ENCODE measurements around the gene MYH15. TPM values are rescaled to one million over a fixed set of nuclear protein-coding genes. Genes with fewer than 3 reads are reported as not detected.

MYH15 gene
- total and polyA plus RNA-seq, 12 donors = 0.07 to 1.0 (median 0.20) TPM; not detected in 2

- Histone ChIP-seq H3K9me3 (replicated peaks in 1 of 3) (no peaks in the 10 kb centered on the region), H3K36me3 (replicated peaks in 1 of 2) (no peaks in the 10 kb centered on the region), H3K27ac (no peak overlapping the region), H3K4me3 (no peak overlapping the region), H3K4me1 (replicated peaks in 1 of 2) (no peaks in the 10 kb centered on the region), H3K27me3 (no peaks in the 10 kb centered on the region)
- no peak for DNase-seq
- TF ChIP-seq CTCF (IDR thresholded peaks at IDR 0.05) = no peak
- TF ChIP-seq POLR2A (IDR thresholded peaks at IDR 0.05) = no peak
- intact Hi-C loops (cut with DNase I) = no loop called here
Measured at GRCh38 chr3:108338901-108339545, 171.4 kb downstream of the MYH15 start.

- intact Hi-C loops (cut with DNase I) = no loop called here
- no peaks in the 10 kb centered on the region for H3K36me3 ChIP-seq (replicated peaks in 1 of 2)
- TF ChIP-seq POLR2A (IDR thresholded peaks at IDR 0.05) (no peak), CTCF (IDR thresholded peaks at IDR 0.05) (no peak)
- no peaks in the 10 kb centered on the region for H3K27me3 ChIP-seq
- 86 to 96% (median 89%) methylated on average over 1 of the region's 1 CpG for WGBS, 4 donors
- no peak overlapping the region for H3K4me3 ChIP-seq
- H3K9me3 ChIP-seq (replicated peaks in 1 of 3) = no peaks in the 10 kb centered on the region
- no peaks in the 10 kb centered on the region for H3K4me1 ChIP-seq (replicated peaks in 1 of 2)
- DNase-seq = no peak
- no peak overlapping the region for H3K27ac ChIP-seq
Measured at GRCh38 chr3:108334701-108335100, 175.7 kb downstream of the MYH15 start.

- TF ChIP-seq POLR2A (IDR thresholded peaks at IDR 0.05) (no peak), CTCF (IDR thresholded peaks at IDR 0.05) (no peak)
- no peak overlapping the region for H3K27ac ChIP-seq
- WGBS, 4 donors = 90 to 100% (median 93%) methylated on average over 1 of the region's 1 CpG
- intact Hi-C loops (cut with DNase I) = no loop called here
- H3K36me3 ChIP-seq (replicated peaks in 1 of 2) = no peaks in the 10 kb centered on the region
- no peaks in the 10 kb centered on the region for H3K27me3 ChIP-seq
- DNase-seq = no peak
- H3K4me1 ChIP-seq (replicated peaks in 1 of 2) = no peaks in the 10 kb centered on the region
- no peaks in the 10 kb centered on the region for H3K9me3 ChIP-seq (replicated peaks in 1 of 3)
- no peak overlapping the region for H3K4me3 ChIP-seq
Measured at GRCh38 chr3:108333961-108334360, 176.4 kb downstream of the MYH15 start.

- Histone ChIP-seq H3K36me3 (replicated peaks in 1 of 2) (no peaks in the 10 kb centered on the region), H3K27me3 (no peaks in the 10 kb centered on the region), H3K27ac (no peak overlapping the region), H3K9me3 (replicated peaks in 1 of 3) (no peaks in the 10 kb centered on the region), H3K4me3 (no peak overlapping the region), H3K4me1 (replicated peaks in 1 of 2) (no peaks in the 10 kb centered on the region)
- WGBS, 4 donors = 83 to 88% (median 87%) methylated on average over 3 of the region's 3 CpGs
- no peak for TF ChIP-seq POLR2A (IDR thresholded peaks at IDR 0.05)
- TF ChIP-seq CTCF (IDR thresholded peaks at IDR 0.05) = no peak
- intact Hi-C loops (cut with DNase I) = no loop called here
- DNase-seq = no peak
Measured at GRCh38 chr3:108331792-108332191, 178.6 kb downstream of the MYH15 start.

Other genes with a start within 250 kb of the MYH15 start
- under 1 TPM in 1 of 9 donors, not detected in 8; 0.06 TPM for gene HHLA2, start 214.0 kb downstream of the MYH15 start, total RNA-seq
- gene HHLA2, start 214.0 kb downstream of the MYH15 start, polyA plus RNA-seq = under 1 TPM in 1 of 3 donors, not detected in 2; 0.03 TPM
- gene CIP2A, start 78.8 kb upstream of the MYH15 start, total RNA-seq = 10 to 100 TPM in 2 of 9 donors, 1 to 10 TPM in 7; 1.9 to 16.6 (median 3.9) TPM
- gene CIP2A, start 78.8 kb upstream of the MYH15 start, polyA plus RNA-seq = 1 to 10 TPM in 2 of 3 donors, under 1 TPM in 1; 0.97 to 3.1 (median 1.1) TPM
- 10 to 100 TPM in 7 of 9 donors, 1 to 10 TPM in 2; 9.6 to 39.3 (median 16.1) TPM for gene DZIP3, start 79.1 kb upstream of the MYH15 start, total RNA-seq
- 10 to 100 TPM in 2 of 3 donors, 1 to 10 TPM in 1; 8.9 to 17.2 (median 13.4) TPM for gene DZIP3, start 79.1 kb upstream of the MYH15 start, polyA plus RNA-seq
- not detected for gene RETNLB, start 246.8 kb upstream of the MYH15 start, total RNA-seq
- not detected for gene RETNLB, start 246.8 kb upstream of the MYH15 start, polyA plus RNA-seq

All from adrenal gland (tissue), 12 donors.